Brain microvascular endothelial cell (primary cell): ENCODE results near the gene TNFRSF25.
"Not testable (repeated sequence)": the region's sequence is repeated elsewhere in the genome, so short reads cannot be mapped to it uniquely, and the experiment has no call there.

ENCODE experiments used
- DNase-seq: peaks from one replicate; pipeline ENCODE4 v3.0.0-alpha.2; 2020
- H3K27ac ChIP-seq: fragments of 250-450 bp; sonication (Bioruptor Pico); 2 replicates; pipeline ENCODE4 v1.5.1; 2020; ENCODE audit warnings: mild to moderate bottlenecking, moderate library complexity
- H3K27me3 ChIP-seq: fragments of 250-450 bp; sonication (Bioruptor Pico); replicated peaks from 2 replicates; pipeline ENCODE4 v1.5.1; 2020; ENCODE audit warnings: mild to moderate bottlenecking
- H3K36me3 ChIP-seq: fragments of 250-450 bp; sonication (Bioruptor Pico); replicated peaks from 2 replicates; pipeline ENCODE4 v1.5.1; 2020; ENCODE audit warnings: mild to moderate bottlenecking
- H3K4me3 ChIP-seq: 2 replicates; pipeline ENCODE4 v1.5.1; 2011; ENCODE audit warnings: low read depth, mild to moderate bottlenecking, control low read depth, low read length, moderate library complexity
- in situ Hi-C: cut with HindIII; loops from 2 replicates; pipeline ENCODE4 v1.10.0; 2017; ENCODE audit warnings: low sequenced_read_pairs, low pct_ligation_motif_present
- TF ChIP-seq, protein P1 (sequence below): IDR thresholded peaks from 2 replicates; pipeline ENCODE4 v1.5.1; 2011; ENCODE audit warnings: low read depth, mild to moderate bottlenecking, moderate library complexity, low read length, control low read depth, inconsistent platforms; ENCODE audit errors: missing control alignments

Gene TNFRSF25

DNA sequence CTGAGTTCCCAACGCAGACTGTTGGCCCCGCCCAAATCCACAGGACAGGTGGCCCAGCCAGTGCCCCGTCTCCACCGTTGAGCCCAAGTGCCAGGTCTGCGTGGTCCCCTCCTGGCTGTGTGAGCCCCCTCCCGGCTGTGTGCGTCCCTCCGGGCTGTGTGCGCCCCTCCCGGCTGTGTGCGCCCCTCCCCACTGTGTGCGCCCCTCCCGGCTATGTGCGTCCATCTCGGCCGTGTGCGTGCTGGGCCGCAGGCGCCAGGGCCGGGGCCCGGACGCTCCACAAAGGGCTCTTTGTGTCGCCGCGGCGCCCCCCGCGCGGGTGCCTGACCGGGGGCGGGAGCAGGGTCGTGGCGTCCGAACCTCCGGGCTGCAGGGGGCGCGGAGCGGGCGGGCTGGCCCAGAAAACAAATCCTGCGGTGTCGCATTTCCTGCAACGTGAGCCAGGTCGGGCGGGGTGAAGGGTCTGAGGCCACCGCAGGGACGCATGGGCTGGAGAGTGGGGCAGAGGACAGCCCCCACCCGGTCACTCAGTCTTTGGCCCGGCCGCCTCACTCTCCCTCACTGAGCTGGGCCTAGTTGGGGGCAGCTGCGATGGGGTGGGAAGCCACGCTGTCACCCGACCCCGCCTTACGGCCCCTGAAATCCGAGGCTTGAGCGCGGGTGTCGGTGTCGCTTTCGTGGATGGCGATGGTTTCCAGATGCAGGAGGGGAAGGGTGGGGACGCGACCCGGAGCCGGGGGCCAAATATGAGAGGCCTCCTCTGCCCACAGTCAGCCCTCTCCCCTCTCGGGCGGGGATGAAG lies 18.8 kb downstream of the TNFRSF25 start:
- Histone ChIP-seq H3K27me3 (peaks cover 54% of the 10 kb centered on the region), H3K4me3 (no peak overlapping the region), H3K36me3 (no peaks in the 10 kb centered on the region), H3K27ac (no peak overlapping the region)
- in situ Hi-C loops = no loop called here
- TF ChIP-seq, protein P1, sequence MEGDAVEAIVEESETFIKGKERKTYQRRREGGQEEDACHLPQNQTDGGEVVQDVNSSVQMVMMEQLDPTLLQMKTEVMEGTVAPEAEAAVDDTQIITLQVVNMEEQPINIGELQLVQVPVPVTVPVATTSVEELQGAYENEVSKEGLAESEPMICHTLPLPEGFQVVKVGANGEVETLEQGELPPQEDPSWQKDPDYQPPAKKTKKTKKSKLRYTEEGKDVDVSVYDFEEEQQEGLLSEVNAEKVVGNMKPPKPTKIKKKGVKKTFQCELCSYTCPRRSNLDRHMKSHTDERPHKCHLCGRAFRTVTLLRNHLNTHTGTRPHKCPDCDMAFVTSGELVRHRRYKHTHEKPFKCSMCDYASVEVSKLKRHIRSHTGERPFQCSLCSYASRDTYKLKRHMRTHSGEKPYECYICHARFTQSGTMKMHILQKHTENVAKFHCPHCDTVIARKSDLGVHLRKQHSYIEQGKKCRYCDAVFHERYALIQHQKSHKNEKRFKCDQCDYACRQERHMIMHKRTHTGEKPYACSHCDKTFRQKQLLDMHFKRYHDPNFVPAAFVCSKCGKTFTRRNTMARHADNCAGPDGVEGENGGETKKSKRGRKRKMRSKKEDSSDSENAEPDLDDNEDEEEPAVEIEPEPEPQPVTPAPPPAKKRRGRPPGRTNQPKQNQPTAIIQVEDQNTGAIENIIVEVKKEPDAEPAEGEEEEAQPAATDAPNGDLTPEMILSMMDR = no peak
- no peak for DNase-seq

DNA sequence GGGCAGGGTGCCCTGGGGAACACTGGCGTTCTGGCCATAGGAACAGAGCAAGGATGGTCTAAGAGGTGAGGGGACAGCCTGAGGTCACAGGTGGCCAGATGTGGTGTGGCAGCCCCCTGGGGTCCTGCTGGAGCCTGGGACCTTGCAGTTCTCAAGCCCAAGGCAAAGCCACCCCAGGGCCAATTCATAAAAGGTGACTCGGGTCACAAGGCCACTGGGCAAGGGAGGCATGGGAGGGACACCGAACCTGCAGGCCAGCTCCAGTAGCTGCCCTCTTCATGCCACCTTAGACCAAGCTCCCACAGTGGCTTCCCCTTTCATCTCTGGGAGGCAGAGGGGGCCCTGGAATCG lies 19.3 kb downstream of the TNFRSF25 start:
- in situ Hi-C loops = no loop called here
- peaks cover 51% of the 10 kb centered on the region for H3K27me3 ChIP-seq
- H3K4me3 ChIP-seq = no peak overlapping the region
- DNase-seq = no peak
- H3K27ac ChIP-seq = no peak overlapping the region
- no peaks in the 10 kb centered on the region for H3K36me3 ChIP-seq
- TF ChIP-seq, protein P1 = no peak

DNA sequence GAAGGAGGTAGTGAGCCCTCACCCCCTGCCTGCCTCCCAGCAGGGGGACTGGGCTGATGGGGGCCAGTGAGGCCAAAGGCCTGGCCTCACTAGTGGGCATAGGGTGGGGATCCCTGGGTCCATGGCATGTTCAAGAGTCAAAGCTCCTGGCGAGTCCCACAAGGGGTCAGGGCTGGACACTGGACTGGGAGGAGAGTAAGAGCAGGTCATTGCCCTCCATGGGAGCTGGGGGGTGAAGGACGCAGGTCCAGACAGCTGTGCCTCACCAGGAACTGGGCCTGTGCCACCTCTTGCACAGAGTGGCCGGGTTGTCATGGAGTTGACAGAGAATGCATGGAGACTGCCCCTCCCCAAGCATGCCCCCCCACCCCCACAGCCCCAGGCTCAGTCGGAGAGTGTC lies 20.0 kb downstream of the TNFRSF25 start:
- H3K27ac ChIP-seq, H3K4me3 ChIP-seq, H3K36me3 ChIP-seq, in situ Hi-C loops, DNase-seq: not testable (repeated sequence)
- peaks cover 48% of the 10 kb centered on the region for H3K27me3 ChIP-seq

DNA sequence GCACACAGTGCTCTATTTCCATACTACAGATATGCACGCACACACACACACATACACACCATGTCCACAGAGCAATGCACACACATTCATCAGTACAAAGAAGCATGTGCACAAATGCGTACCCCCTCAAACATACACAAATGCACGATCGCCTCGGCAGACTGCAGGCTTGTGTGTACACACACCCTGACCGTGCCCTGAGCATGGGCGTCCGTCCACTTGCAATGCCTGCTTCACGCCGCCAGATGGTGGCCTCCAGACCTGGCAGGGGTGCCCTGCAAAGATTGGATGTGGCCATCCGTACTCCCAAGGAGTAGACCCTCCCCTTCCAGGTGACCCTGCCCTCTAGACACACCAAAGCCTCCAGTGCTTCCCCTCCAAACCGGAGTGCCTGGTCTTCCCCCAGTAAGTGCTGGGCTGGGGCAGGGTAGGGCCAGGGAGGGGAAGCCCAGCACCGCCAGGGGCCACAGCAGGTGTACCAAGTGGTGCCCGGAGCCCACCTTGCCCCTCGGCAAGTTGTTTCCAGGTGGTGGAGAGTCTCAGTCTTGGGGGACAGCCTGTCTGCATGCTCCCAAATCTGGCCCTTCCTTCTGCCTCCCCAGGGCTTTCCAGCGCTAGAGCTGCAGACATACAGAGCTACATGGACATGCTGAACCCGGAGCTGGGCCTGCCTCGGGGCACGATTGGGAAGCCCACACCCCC lies 20.8 kb downstream of the TNFRSF25 start:
- TF ChIP-seq, protein P1 = peak; percentile 72
- Histone ChIP-seq H3K27ac (no peak overlapping the region), H3K27me3 (peaks cover 43% of the 10 kb centered on the region), H3K36me3 (no peaks in the 10 kb centered on the region), H3K4me3 (no peak overlapping the region)
- in situ Hi-C loops = no loop called here
- DNase-seq = no peak

DNA sequence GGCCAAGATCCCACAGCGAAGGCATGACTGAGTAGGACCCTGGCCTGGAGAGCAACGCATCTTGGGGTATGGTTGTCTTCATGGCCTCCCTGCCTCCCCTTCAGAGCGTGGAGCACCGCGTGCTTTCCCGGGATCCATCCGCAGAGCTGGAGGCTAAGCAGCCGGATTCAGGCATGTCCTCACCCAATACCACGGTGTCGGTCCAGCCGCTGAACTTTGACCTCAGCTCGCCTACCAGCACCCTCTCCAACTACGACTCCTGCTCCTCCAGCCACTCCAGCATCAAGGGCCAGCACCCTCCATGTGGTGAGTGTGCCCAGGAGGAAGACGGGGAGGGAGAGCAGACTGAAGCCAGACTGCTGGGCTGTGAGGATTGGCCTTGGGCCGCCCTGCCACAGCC lies 21.6 kb downstream of the TNFRSF25 start:
- Histone ChIP-seq H3K4me3 (no peak overlapping the region), H3K36me3 (no peaks in the 10 kb centered on the region), H3K27ac (no peak overlapping the region), H3K27me3 (peaks cover 36% of the 10 kb centered on the region)
- TF ChIP-seq, protein P1 = no peak
- no peak for DNase-seq
- in situ Hi-C loops = no loop called here

DNA sequence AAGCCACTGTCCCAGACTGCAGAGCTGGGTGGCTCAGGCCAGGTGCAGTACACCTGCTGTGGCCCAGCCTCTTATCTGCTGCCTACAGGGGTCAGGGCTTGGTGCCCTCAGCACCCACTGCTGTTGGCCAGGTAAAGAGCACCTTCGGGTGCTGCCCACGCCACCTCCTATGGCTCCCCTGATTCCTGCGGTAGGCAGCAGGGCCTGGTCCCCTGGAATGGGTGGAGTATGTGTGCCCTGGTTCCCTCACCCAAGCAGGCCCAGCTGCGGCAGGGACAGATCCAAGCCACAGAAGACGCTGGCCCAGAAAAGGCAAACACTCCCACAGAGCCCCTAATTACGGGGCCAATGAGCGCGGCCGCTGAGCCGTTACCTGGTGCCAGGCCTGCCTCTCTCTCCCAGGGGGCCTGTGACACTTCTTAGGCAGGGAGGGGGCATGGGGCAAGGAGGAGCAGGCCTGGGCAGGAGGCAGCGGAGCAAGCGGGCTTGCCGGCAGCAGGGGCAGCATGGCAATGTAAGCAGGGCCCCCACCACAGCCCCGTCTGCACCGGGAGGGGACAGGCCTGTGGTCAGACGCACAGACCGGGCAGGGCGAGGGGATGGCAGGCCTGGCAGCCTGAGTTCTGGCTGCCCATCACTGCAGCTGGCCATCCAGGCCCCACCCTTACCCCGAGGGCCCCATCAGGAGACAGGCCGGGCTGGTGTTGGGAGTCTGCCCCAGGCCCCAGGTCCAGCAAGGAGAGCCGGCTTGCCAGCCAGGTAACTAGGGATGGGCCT lies 22.4 kb downstream of the TNFRSF25 start:
- no peak overlapping the region for H3K27ac ChIP-seq
- no peak for DNase-seq
- TF ChIP-seq, protein P1 = no peak
- in situ Hi-C loops = no loop called here
- H3K36me3 ChIP-seq = no peaks in the 10 kb centered on the region
- no peak overlapping the region for H3K4me3 ChIP-seq
- H3K27me3 ChIP-seq = peaks cover 27% of the 10 kb centered on the region
